T-helper 1 cell treated with Interleukin-12 subunit alpha and Interleukin-12 subunit beta and Interleukin-4 antibody, amounts not matched to agents 30 μg/mL and 1 μg/mL, for 36 hours (primary cell): ENCODE measurements around the gene ETHE1.

Source experiments
- H3K27ac Mint-ChIP-seq: one replicate; pipeline ENCODE4 v1.8.0; 2021; ENCODE audit warnings: mild to moderate bottlenecking, mixed read lengths
- H3K27me3 Mint-ChIP-seq: one replicate; pipeline ENCODE4 v1.8.0; 2021; ENCODE audit warnings: low read depth, mixed read lengths
- H3K36me3 Mint-ChIP-seq: one replicate; pipeline ENCODE4 v1.8.0; 2021; ENCODE audit warnings: low read depth, mixed read lengths
- H3K4me1 Mint-ChIP-seq: one replicate; pipeline ENCODE4 v1.8.0; 2021; ENCODE audit warnings: low read depth, mixed read lengths
- H3K4me3 Mint-ChIP-seq: one replicate; pipeline ENCODE4 v1.8.0; 2021; ENCODE audit warnings: mild to moderate bottlenecking, moderate library complexity, mixed read lengths
- H3K9me3 Mint-ChIP-seq: one replicate; pipeline ENCODE4 v1.8.0; 2021; ENCODE audit warnings: mixed read lengths

Gene ETHE1

DNA sequence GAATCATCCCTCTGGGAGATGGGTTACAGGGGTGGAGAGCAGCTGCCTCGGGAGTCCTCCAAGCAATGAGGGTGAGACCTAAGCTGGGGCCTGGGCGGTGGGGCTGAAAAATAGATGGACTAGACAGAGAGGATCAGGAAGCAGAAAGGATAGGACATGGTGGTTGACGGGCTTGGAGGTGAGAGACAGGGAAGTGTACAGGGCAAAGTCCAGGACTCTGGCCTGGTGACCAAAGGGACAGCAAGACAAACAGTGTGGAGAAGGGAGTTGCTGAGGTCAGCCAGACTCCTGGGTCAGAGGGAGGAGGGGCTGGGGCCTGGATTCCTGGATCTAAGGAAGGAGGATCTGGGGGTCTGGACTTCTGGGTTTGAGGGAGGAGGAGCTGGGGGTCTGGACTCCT, 28.0 kb downstream of the ETHE1 start:
- Mint-ChIP-seq H3K36me3 (peaks cover 17% of the 10 kb centered on the region), H3K27me3 (no peaks in the 10 kb centered on the region), H3K4me3 (no peak overlapping the region), H3K4me1 (peaks cover 14% of the 10 kb centered on the region), H3K27ac (no peak overlapping the region), H3K9me3 (no peaks in the 10 kb centered on the region)

DNA sequence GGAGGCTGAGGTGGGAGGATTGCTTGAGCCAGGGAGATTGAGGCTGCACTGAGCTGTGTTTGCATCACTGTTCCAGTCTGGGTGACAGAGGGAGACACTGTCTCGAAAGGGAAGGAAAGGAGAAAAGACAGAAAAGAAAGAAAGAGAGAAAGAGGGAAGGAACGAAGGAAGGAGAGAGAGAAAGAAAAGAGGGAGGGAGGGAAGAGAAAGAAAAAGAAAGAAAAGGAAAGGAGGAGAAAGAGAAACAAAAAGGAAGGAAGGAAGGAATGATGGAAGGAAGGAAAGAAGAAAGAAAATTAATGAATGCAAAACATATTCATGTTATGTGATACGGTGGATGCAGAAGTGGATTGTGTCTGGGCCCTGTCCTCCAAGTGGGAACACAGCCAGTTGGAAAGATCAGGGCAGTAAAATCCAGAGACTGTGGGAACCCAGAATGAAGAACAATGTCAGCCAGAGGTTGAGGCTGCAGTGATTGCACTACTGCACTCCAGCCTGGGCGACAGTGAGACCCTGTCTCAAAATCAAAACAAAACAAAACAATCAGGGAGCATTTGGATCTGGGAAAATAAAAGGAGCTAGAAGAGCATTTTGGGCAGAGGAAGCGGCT, 28.7 kb downstream of the ETHE1 start:
- Mint-ChIP-seq H3K4me1 (peaks cover 9% of the 10 kb centered on the region), H3K27ac (no peak overlapping the region), H3K9me3 (no peaks in the 10 kb centered on the region), H3K27me3 (no peaks in the 10 kb centered on the region), H3K36me3 (peaks cover 13% of the 10 kb centered on the region), H3K4me3 (no peak overlapping the region)

DNA sequence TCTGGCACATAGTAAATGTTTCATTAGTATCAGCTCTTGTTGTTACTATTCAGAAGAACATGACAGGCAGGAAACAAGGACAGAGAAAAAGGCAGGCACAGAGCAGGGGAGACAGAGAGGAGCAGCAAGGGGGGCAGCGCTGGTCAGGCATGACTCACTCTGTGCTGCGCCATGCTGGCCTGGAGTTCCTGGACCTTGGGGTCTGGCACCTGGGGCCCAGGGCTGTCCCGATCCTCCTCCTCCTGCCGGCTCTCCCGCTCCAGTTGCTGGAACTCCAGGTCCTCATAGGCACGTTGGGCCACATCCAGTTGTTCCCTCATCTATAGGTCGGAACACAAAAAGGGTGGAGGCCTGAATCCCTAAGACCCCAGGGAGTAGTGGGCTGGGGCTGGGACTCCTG, 30.0 kb downstream of the ETHE1 start:
- Mint-ChIP-seq H3K4me3 (no peak overlapping the region), H3K36me3 (peaks cover 8% of the 10 kb centered on the region), H3K27me3 (no peaks in the 10 kb centered on the region), H3K9me3 (no peaks in the 10 kb centered on the region), H3K27ac (no peak overlapping the region), H3K4me1 (peaks cover 3% of the 10 kb centered on the region)

DNA sequence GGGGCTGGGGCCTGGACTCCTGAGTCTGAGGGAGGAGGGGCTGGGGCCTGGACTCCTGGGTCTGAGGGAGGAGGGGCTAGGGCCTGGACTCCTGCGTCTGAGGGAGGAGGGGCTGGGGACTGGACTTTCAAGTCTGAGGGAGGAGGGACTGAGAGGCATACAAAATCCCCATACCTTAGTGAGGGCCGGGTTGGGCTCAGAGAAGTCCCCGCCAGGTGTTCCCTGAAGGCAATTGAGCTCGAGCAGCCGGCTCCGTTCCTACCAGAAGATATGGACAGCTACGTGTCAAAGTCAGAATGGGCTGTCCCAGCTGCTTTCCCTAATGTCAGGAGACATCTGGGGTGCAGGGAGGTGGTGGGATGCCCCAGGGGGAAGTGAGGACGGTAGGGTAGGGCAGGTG, 31.9 kb downstream of the ETHE1 start:
- H3K36me3 Mint-ChIP-seq = peaks cover 9% of the 10 kb centered on the region
- H3K27ac Mint-ChIP-seq = no peak overlapping the region
- peaks cover 2% of the 10 kb centered on the region for H3K4me1 Mint-ChIP-seq
- H3K9me3 Mint-ChIP-seq = no peaks in the 10 kb centered on the region
- no peaks in the 10 kb centered on the region for H3K27me3 Mint-ChIP-seq
- no peak overlapping the region for H3K4me3 Mint-ChIP-seq

DNA sequence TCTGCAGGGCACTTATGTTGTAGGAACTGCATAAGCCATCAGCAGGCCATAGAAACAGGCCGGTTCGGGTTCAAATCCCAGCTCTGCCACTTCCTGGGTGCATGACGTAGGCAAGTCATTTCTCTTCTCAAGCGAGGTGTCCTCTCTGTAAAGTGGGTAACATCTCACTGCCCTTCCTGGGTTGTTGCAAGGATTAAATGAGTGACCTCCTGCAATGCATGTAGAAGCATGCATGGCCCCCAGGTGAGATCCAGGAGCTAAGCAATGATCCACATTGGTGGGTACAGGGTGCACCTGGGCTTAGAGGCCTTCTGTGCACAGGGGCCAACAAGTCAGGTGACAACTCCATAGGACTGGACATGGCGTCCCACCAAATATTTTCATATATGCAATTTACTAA, 36.2 kb downstream of the ETHE1 start:
- H3K4me1 Mint-ChIP-seq = no peaks in the 10 kb centered on the region
- H3K27ac Mint-ChIP-seq = no peak overlapping the region
- peaks cover 9% of the 10 kb centered on the region for H3K36me3 Mint-ChIP-seq
- no peak overlapping the region for H3K4me3 Mint-ChIP-seq
- H3K27me3 Mint-ChIP-seq = no peaks in the 10 kb centered on the region
- H3K9me3 Mint-ChIP-seq = no peaks in the 10 kb centered on the region

DNA sequence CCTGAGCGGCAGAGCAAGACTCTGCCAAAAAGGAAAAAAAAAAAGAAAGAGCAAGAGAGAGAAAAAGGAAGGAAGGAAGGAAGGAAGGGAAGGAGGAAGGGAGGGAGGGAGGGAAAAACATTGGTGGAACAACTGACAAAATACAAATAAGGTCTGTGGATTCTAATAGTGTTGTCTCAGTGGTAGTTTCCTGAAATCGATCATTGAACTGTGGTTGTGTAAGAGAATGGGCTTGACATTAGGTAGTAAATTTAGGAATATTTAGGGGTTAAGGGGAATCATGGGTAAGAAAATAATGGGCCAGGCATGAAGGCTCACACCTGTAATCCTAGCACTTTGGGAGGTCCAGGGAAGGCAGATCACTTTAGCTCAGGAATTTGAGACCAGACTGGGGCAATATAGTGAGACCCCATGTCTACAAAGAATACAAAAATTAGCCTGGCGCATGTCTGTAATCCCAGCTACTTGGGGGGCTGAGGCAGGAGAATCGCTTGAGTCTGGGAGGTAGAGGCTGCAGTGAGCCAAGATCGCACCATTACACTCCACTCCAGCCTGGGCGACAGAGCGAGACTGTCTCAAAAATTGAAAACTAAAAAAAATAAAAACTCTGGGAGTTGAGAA, 36.9 kb downstream of the ETHE1 start:
- no peaks in the 10 kb centered on the region for H3K27me3 Mint-ChIP-seq
- no peak overlapping the region for H3K27ac Mint-ChIP-seq
- no peak overlapping the region for H3K4me3 Mint-ChIP-seq

DNA sequence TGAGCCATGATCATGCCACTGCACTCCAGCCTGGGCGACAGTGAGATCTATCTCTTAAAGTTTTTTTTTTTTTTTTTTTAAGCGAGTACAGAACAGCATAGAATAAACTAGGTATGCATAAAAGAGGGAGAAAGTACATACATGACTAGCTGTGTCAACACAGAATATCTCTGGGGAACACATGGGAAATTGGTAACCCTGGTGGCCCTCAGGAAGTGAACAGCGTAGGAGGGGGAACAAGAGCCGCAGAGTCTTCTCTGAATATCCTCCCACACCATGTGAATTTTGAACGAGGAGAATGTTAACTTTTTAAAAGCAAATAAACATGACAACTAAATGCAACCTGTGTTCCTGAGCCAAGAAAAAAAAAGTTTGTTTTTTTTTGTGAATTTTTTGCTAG, 37.7 kb downstream of the ETHE1 start:
- Mint-ChIP-seq H3K4me3 (no peak overlapping the region), H3K27ac (no peak overlapping the region), H3K27me3 (no peaks in the 10 kb centered on the region), H3K9me3 (no peaks in the 10 kb centered on the region), H3K36me3 (peaks cover 4% of the 10 kb centered on the region), H3K4me1 (no peaks in the 10 kb centered on the region)

More for the DNA sequence above, 36.9 kb downstream of the ETHE1 start:
- Mint-ChIP-seq H3K36me3 (peaks cover 6% of the 10 kb centered on the region), H3K4me1 (no peaks in the 10 kb centered on the region), H3K9me3 (no peaks in the 10 kb centered on the region)

DNA sequence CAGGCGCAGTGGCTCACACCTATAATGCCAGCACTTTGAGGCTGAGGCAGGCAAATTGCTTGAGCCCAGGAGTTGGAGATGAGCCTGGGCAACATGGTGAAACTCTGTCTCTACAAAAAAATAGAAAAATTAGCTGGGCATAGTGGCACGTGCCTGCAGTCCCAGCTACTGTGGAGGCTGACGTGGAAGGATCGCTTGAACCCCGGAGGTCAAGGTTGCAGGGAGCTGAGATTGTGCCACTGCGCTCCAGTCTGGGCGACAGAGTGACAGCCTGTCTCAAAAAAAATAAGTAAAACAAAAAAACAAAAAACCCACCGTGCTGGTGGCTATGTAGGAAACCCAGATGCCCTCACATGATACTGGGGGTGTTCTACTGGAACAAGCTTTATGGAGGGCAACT, 38.8 kb downstream of the ETHE1 start:
- H3K27ac Mint-ChIP-seq = no peak overlapping the region
- peaks cover 4% of the 10 kb centered on the region for H3K36me3 Mint-ChIP-seq
- H3K4me1 Mint-ChIP-seq = no peaks in the 10 kb centered on the region
- no peaks in the 10 kb centered on the region for H3K9me3 Mint-ChIP-seq
- H3K4me3 Mint-ChIP-seq = no peak overlapping the region
- no peaks in the 10 kb centered on the region for H3K27me3 Mint-ChIP-seq

DNA sequence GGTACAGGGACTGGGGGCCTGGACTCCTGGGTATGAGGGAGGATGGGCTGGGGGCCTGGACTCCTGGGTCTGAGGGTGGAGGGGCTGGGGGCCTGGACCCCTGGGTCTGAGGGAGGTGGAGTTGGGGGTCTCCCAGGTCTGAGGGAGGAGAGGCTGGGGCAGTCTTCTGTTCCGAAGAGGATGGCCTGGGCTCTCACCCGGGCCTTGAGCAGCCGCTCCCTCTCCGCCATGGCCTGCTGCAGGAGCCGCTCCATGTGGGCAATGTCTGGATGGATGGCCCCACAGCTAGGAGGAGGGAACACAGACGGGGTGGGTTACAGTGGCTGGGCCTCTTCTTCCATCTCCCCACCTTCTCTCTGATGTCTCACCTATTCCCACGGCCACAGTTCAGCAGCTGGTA, 40.6 kb downstream of the ETHE1 start:
- no peaks in the 10 kb centered on the region for H3K9me3 Mint-ChIP-seq
- no peaks in the 10 kb centered on the region for H3K4me1 Mint-ChIP-seq
- no peak overlapping the region for H3K27ac Mint-ChIP-seq
- H3K4me3 Mint-ChIP-seq = no peak overlapping the region
- peaks cover 4% of the 10 kb centered on the region for H3K36me3 Mint-ChIP-seq
- no peaks in the 10 kb centered on the region for H3K27me3 Mint-ChIP-seq

DNA sequence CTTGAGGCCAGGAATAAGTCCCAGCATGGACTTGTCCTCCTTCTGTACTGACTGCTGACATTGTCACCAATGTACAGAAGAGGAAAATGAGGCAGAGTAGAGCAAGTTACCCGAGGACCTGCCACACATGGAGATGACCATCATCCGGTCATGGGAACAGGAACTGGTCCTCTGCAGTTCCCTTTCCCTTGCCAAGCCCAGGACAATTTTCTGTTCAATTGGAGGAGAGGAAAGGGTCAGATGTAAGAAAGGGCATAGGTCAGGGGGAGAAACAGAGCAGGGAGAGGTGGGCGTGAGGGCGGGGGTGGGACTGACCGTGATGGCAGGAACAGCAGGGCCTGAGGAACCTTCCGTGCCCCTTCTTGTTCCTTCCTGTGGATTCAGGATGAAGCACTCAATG, 41.0 kb downstream of the ETHE1 start:
- no peaks in the 10 kb centered on the region for H3K9me3 Mint-ChIP-seq
- H3K4me3 Mint-ChIP-seq = no peak overlapping the region
- no peaks in the 10 kb centered on the region for H3K4me1 Mint-ChIP-seq
- no peak overlapping the region for H3K27ac Mint-ChIP-seq
- no peaks in the 10 kb centered on the region for H3K27me3 Mint-ChIP-seq
- H3K36me3 Mint-ChIP-seq = peaks cover 4% of the 10 kb centered on the region

DNA sequence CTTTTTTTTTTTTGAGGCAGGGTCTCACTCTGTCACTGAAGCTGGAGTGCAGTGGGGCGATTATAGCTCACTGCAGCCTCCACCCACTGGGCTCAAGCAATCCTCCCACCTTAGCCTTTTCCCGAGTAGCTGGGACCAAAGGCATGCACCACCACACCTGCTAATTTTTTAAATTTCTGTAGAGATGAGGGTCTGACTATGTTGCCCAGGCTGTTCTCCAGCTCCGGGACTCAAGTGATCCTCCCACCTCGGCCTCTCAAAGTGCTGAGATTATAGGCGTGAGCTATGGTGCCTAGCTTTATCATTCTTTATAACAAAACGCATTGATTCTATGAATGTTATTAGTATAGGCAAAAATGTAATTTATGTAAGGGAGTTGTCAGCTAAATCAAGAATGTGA, 43.7 kb downstream of the ETHE1 start:
- Mint-ChIP-seq H3K27me3 (no peaks in the 10 kb centered on the region), H3K4me1 (no peaks in the 10 kb centered on the region), H3K36me3 (no peaks in the 10 kb centered on the region), H3K9me3 (no peaks in the 10 kb centered on the region), H3K4me3 (no peak overlapping the region), H3K27ac (no peak overlapping the region)

DNA sequence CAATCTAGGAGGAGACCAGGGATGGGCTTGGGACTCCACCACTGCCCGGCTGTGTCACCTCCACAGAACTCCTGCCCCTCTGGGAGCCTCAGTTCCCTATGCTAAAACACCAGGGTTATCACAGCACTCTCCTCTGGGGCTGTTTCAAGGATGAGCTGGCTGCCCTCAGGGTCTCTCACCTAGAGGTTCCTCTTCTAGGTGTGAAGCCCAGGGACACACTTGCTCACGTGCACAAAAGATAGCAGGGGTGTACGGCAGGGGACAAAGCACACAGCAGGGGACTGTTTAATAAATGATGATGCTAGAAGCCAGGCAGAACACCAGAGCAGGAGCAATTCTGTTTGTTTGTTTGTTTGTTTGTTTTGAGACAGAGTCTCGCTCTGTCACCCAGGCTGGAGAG, 44.8 kb downstream of the ETHE1 start:
- no peak overlapping the region for H3K27ac Mint-ChIP-seq
- no peaks in the 10 kb centered on the region for H3K27me3 Mint-ChIP-seq
- no peaks in the 10 kb centered on the region for H3K4me1 Mint-ChIP-seq
- H3K9me3 Mint-ChIP-seq = no peaks in the 10 kb centered on the region
- H3K36me3 Mint-ChIP-seq = peaks cover 3% of the 10 kb centered on the region
- no peak overlapping the region for H3K4me3 Mint-ChIP-seq

DNA sequence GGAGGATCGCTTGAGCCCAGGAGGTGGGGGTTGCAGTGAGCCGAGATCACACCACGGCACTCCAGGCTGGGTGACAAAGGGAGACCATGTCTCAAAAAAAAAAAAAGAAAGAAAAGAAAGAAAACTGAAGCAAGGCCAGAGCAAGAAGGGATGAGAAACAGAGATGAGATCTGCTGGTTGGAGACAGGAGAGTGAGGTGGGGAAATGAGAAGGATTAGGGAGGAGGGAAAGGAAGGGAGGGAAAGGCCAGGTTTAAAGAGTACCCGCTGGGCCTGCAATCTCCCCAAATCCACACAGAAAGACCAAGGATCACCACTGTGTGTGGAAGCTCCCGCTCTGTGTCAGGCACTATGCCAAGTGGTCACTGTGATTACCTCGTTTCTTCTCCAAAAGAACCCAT, 45.3 kb downstream of the ETHE1 start:
- Mint-ChIP-seq H3K36me3 (peaks cover 3% of the 10 kb centered on the region), H3K4me1 (no peaks in the 10 kb centered on the region), H3K9me3 (no peaks in the 10 kb centered on the region), H3K27ac (no peak overlapping the region), H3K27me3 (no peaks in the 10 kb centered on the region), H3K4me3 (no peak overlapping the region)

DNA sequence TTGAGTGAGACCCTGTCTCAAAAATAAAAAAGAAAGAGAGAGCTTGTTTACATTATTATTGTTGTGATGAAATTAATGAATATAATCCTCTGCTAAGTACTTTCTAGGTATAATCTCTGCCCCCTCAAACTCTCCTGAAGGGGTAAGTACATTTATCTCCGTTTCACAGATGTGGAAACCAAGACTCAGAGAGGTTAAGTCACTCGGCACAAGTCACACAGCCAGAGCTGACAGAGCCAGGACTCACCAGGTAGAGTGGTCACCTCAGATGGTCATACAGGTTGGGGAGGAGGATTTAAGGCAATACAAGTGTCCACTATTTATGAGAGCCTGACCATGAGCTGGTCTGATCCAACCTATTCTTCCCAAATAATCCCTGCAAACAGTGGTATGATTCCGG, 46.4 kb downstream of the ETHE1 start:
- H3K4me1 Mint-ChIP-seq = peaks cover 3% of the 10 kb centered on the region
- H3K9me3 Mint-ChIP-seq = no peaks in the 10 kb centered on the region
- H3K36me3 Mint-ChIP-seq = peaks cover 4% of the 10 kb centered on the region
- H3K4me3 Mint-ChIP-seq = no peak overlapping the region
- H3K27me3 Mint-ChIP-seq = no peaks in the 10 kb centered on the region
- H3K27ac Mint-ChIP-seq = no peak overlapping the region

DNA sequence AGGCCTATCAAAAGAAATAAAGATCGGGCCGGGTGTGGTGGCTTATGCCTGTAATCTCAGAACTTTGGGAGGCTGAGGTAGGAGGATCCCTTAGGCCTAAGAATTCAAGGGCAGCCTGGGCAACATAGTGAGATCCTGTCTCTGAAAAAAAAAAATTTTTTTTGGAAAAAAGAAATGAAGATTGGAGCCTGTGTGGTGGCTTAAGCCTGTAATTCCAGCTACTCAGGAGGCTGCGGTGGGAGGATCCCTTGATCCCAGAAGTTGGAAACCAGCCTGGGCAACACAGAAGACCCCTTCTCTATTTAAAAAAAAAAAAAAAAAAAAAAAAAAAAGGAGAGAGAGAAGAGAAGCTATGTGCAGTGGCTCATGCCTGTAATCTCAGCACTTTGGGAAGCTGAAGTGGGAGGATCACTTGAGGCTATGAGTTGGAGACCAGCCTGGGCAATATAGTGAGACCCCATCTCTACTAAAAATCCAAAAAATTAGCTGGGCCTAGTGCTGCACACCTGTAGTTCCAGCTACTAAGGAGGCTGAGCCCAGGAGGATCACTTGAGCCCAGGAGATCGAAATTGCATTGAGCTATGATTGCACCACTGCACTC, 46.9 kb downstream of the ETHE1 start:
- no peak overlapping the region for H3K27ac Mint-ChIP-seq
- peaks cover 7% of the 10 kb centered on the region for H3K36me3 Mint-ChIP-seq
- H3K27me3 Mint-ChIP-seq = no peaks in the 10 kb centered on the region

More for the DNA sequence above, 46.9 kb downstream of the ETHE1 start:
- H3K4me1 Mint-ChIP-seq = peaks cover 7% of the 10 kb centered on the region
- H3K4me3 Mint-ChIP-seq = no peak overlapping the region
- no peaks in the 10 kb centered on the region for H3K9me3 Mint-ChIP-seq
